Naive thymus-derived CD4-positive, alpha-beta T cell (primary cell): ENCODE results near the gene TNIK. TPM values are rescaled to one million over a fixed set of nuclear protein-coding genes. Genes with fewer than 3 reads are reported as not detected.

Experiments used
- ATAC-seq: fragments of 150-1000 bp; cut with Tn5 transposase; 2 replicates; pipeline ENCODE4 v1.10.0; 2021; ENCODE audit warnings: mild to moderate bottlenecking, moderate library complexity
- CTCF ChIA-PET: fragments of 350-600 bp; sonication (Branson Sonifier 250); formaldehyde crosslinking; loops from one replicate; lab custom pipeline; 2021; ENCODE audit warnings: antibody characterized with exemption; lab: Charles Lee
- POLR2A ChIA-PET: fragments of 350-600 bp; sonication (Branson Sonifier 250); formaldehyde crosslinking; loops from one replicate; lab custom pipeline; 2021; ENCODE audit warnings: antibody characterized with exemption, inconsistent platforms; lab: Charles Lee
- DNase-seq, 9 donors: peaks; one replicate each; pipeline versions ENCODE4 v3.0.0 to v3.0.0-alpha.2; 2020 to 2022; ENCODE audit warnings: mixed read lengths in 1 of 9
- H3K27ac ChIP-seq: one replicate; pipeline ENCODE4 v1.7.0; 2013; ENCODE audit warnings: mild to moderate bottlenecking, low read depth, low read length, moderate library complexity
- H3K27me3 ChIP-seq, 2 donors: one replicate each; pipeline ENCODE4 v1.7.0; 2013; ENCODE audit warnings: low read length in 2 of 2, mild to moderate bottlenecking in 2 of 2, moderate library complexity in 2 of 2; ENCODE audit not compliant: control insufficient read depth in 2 of 2, insufficient read depth in 2 of 2
- H3K36me3 ChIP-seq, 3 experiments: 1 replicate in 2 of 3; 2 replicates in 1 of 3; pipeline ENCODE4 v1.7.0; 2013; ENCODE audit warnings: low read length in 3 of 3, mild to moderate bottlenecking in 3 of 3, moderate library complexity in 1 of 3; ENCODE audit not compliant: insufficient read depth in 3 of 3, control insufficient read depth in 2 of 3
- H3K4me1 ChIP-seq, 2 donors: one replicate each; pipeline ENCODE4 v1.7.0; 2013; ENCODE audit warnings: low read length in 2 of 2, mild to moderate bottlenecking in 2 of 2, moderate library complexity in 1 of 2; ENCODE audit not compliant: control insufficient read depth in 2 of 2, insufficient read depth in 2 of 2
- H3K4me3 ChIP-seq: 2 replicates; pipeline ENCODE4 v1.7.0; 2013; ENCODE audit warnings: mild to moderate bottlenecking, low read length
- H3K9me3 ChIP-seq, 3 experiments: 1 replicate in 2 of 3; 2 replicates in 1 of 3; pipeline ENCODE4 v1.7.0; 2013; ENCODE audit warnings: low read length in 3 of 3; ENCODE audit not compliant: control insufficient read depth in 2 of 3
- H3K27ac Mint-ChIP-seq, 9 donors: one replicate each; pipeline ENCODE4 v1.8.0; 2020 to 2022; ENCODE audit warnings: mixed read lengths in 9 of 9, mild to moderate bottlenecking in 8 of 9, moderate library complexity in 5 of 9, inconsistent platforms in 2 of 9
- H3K27me3 Mint-ChIP-seq, 5 donors: one replicate each; pipeline ENCODE4 v1.8.0; 2021 to 2022; ENCODE audit warnings: mixed read lengths in 5 of 5, mild to moderate bottlenecking in 1 of 5
- H3K36me3 Mint-ChIP-seq, 5 donors: one replicate each; pipeline ENCODE4 v1.8.0; 2020 to 2022; ENCODE audit warnings: mixed read lengths in 5 of 5, mild to moderate bottlenecking in 3 of 5, inconsistent platforms in 1 of 5
- H3K4me1 Mint-ChIP-seq, 7 donors: one replicate each; pipeline ENCODE4 v1.8.0; 2020 to 2022; ENCODE audit warnings: mixed read lengths in 7 of 7, mild to moderate bottlenecking in 3 of 7, inconsistent platforms in 1 of 7
- H3K4me3 Mint-ChIP-seq, 10 donors: one replicate each; pipeline ENCODE4 v1.8.0; 2020 to 2022; ENCODE audit warnings: mild to moderate bottlenecking in 10 of 10, mixed read lengths in 10 of 10, moderate library complexity in 6 of 10, inconsistent platforms in 2 of 10
- H3K9me3 Mint-ChIP-seq, 11 donors: one replicate each; pipeline ENCODE4 v1.8.0; 2020 to 2022; ENCODE audit warnings: mixed read lengths in 11 of 11, mild to moderate bottlenecking in 4 of 11, inconsistent platforms in 1 of 11, moderate library complexity in 1 of 11
- intact Hi-C, 2 donors: fragments of 100-400 bp; cut with micrococcal nuclease; formaldehyde crosslinking; loops; one replicate each; pipeline ENCODE4 v1.15.1; 2023
- polyA plus RNA-seq, 2 donors: library from polyadenylated mRNA; unstranded; fragments of 300-500 nt; fragmentation: Illumina TruSeq; gene quantifications; one replicate each; pipeline ENCODE4 v1.2.3, GENCODE V29; 2021
- total RNA-seq, 6 experiments: library from RNA in 5 of 6; stranded (reverse) in 5 of 6; gene quantifications; 1 replicate in 5 of 6; 2 replicates in 1 of 6; pipeline ENCODE4 v1.2.3 and lab custom pipeline; 2021 to 2026

Gene TNIK
- total and polyA plus RNA-seq, 7 experiments from 2014 or later: 20.2 to 74.9 (median 66.3) TPM

- ATAC-seq (no peak), DNase-seq (no peak)
- H3K9me3 ChIP-seq: no peaks in the 10 kb centered on the region
- Mint-ChIP-seq H3K36me3 (peaks cover 0 to 8% (median 6%) of the 10 kb centered on the region in 5 donors), H3K4me1 (no peaks in the 10 kb centered on the region), H3K27me3 (no peaks in the 10 kb centered on the region), H3K4me3 (no peak overlapping the region), H3K27ac (no peak overlapping the region), H3K9me3 (peaks cover 0 to 5% (median 2%) of the 10 kb centered on the region in 11 donors)
- ChIA-PET CTCF (no interaction called here), POLR2A (no interaction called here)
- intact Hi-C loops: no loop called here
- no peaks in the 10 kb centered on the region for H3K27me3 ChIP-seq
- H3K36me3 ChIP-seq: no peaks in the 10 kb centered on the region
- no peak overlapping the region for H3K4me3 ChIP-seq
- H3K27ac ChIP-seq: no peak overlapping the region
- no peaks in the 10 kb centered on the region for H3K4me1 ChIP-seq
Observed at GRCh38 chr3:171057072-171057471, 403.1 kb downstream of the TNIK start.

DNA sequence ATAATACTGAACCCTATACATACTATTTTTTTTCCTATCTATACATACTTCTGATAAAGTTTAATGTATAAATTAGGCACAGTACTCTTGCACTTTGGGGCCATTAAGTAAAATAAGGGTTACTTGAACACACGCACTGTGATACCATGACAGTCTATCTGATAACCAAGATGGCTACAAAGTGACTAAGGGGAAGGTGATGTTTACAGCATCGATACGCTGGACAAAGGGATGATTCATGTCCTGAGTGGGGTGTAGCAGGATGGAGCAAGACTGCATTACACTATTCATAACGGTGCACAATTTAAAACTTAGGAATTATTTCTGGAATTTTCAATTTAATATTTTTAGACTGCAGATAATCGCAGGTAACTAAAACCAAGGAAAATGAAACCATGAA lies 403.7 kb downstream of the TNIK start:
- Mint-ChIP-seq H3K36me3 (peaks cover 0 to 4% (median 3%) of the 10 kb centered on the region in 5 donors), H3K27ac (no peak overlapping the region), H3K27me3 (no peaks in the 10 kb centered on the region), H3K4me1 (no peaks in the 10 kb centered on the region), H3K9me3 (peaks cover 0 to 8% (median 2%) of the 10 kb centered on the region in 11 donors), H3K4me3 (no peak overlapping the region)
- H3K36me3 ChIP-seq: no peaks in the 10 kb centered on the region
- CTCF ChIA-PET: no interaction called here
- ATAC-seq (peak; percentile 14), DNase-seq (no peak)
- no peaks in the 10 kb centered on the region for H3K9me3 ChIP-seq
- intact Hi-C loops: no loop called here
- no peaks in the 10 kb centered on the region for H3K4me1 ChIP-seq
- H3K4me3 ChIP-seq: no peak overlapping the region
- POLR2A ChIA-PET: no interaction called here
- no peaks in the 10 kb centered on the region for H3K27me3 ChIP-seq
- H3K27ac ChIP-seq: no peak overlapping the region

DNA sequence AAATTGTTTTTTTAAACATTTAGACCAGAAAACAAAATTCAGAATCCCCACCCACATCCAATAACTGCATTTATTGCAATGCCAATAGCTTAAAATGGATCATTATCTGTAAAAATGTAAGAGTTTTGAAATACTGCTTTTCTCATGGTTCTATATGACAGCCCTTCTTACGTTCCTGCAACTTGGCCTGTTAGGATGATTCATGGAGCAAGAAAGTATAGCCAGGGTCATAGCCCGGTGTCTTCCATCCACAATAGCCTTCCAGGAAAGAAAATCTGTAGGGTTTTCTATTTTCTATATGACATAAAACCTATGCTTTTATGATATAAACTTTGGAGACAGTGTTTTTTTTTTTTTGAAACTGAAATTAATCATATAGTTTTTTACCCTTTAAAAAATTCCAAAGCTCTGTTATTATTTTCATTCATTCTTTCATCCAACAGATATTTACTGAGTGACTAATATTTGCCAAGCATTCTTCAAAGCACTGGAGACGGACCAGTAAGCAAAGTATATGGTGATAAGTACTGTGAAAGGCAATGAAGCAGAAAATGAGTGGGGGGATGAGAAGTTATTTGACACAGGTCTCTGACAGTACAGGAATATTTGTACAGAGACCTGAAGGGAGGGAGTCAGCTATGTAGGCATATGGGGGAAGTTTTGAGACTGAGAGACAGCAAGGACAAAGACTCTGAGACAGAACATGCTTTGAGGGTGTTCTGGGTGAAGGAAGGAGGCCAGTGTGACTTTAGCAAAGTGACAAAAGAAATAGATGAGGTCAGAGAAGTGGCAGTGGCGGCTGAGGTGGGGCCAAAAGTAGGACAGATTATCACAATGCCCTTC lies 404.6 kb downstream of the TNIK start:
- Mint-ChIP-seq H3K9me3 (peaks cover 0 to 8% (median 2%) of the 10 kb centered on the region in 11 donors), H3K36me3 (peaks cover 0 to 4% (median 3%) of the 10 kb centered on the region in 5 donors), H3K27me3 (no peaks in the 10 kb centered on the region), H3K27ac (no peak overlapping the region), H3K4me1 (no peaks in the 10 kb centered on the region), H3K4me3 (no peak overlapping the region)
- no peak overlapping the region for H3K4me3 ChIP-seq
- DNase-seq: no peak
- no peak overlapping the region for H3K27ac ChIP-seq
- intact Hi-C loops: no loop called here
- no peaks in the 10 kb centered on the region for H3K27me3 ChIP-seq
- ChIA-PET CTCF (interaction anchor here (0.6 kb wide), 1 partner anchor 134 kb away, joined by 3 read pairs; no protein-coding TSS in a partner anchor), POLR2A (no interaction called here)
- no peaks in the 10 kb centered on the region for H3K4me1 ChIP-seq
- ATAC-seq: no peak
- H3K36me3 ChIP-seq: no peaks in the 10 kb centered on the region
- H3K9me3 ChIP-seq: no peaks in the 10 kb centered on the region

GRCh38 chr3:171054921-171055320 lies 405.3 kb downstream of the TNIK start:
- peaks cover 0 to 4% (median 3%) of the 10 kb centered on the region in 5 donors for H3K36me3 Mint-ChIP-seq

DNA sequence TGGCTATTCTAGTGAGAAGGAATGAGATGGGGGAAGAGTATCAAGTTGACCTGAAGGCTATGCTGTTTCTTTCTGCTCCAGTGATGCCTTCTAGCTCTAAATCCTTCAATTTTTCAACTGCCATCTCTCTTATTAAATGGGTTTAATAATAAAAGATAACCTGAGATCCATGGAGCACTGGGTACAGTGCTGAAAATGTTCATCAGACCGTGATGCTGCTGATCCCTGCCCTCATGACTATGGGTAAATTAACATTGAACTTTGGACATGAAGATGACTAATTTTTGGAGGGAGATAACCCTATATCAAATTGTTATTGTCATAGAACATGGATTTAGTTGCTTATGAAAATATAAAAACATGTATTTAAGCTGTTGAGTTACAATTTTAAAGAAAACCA lies 406.0 kb downstream of the TNIK start:
- CTCF ChIA-PET: interaction anchor here (1.0 kb wide), 1 partner anchor 513 kb away, joined by 4 read pairs; no protein-coding TSS in a partner anchor
- Histone ChIP-seq H3K4me3 (no peak overlapping the region), H3K36me3 (no peaks in the 10 kb centered on the region), H3K9me3 (no peaks in the 10 kb centered on the region), H3K27ac (no peak overlapping the region), H3K27me3 (no peaks in the 10 kb centered on the region), H3K4me1 (no peaks in the 10 kb centered on the region)
- no peak for DNase-seq
- Mint-ChIP-seq H3K9me3 (peaks cover 0 to 8% (median 2%) of the 10 kb centered on the region in 11 donors), H3K4me3 (no peak overlapping the region), H3K27ac (peak overlapping the region in 1 of 9 donors; percentile 10), H3K27me3 (peaks cover 0 to 6% (median 3%) of the 10 kb centered on the region in 5 donors), H3K36me3 (no peaks in the 10 kb centered on the region), H3K4me1 (no peaks in the 10 kb centered on the region)
- intact Hi-C loops: no loop called here
- POLR2A ChIA-PET: interaction anchor here (0.6 kb wide), 1 partner anchor 199 kb away, joined by 8 read pairs; no protein-coding TSS in a partner anchor
- no peak for ATAC-seq

More at GRCh38 chr3:171054921-171055320, 405.3 kb downstream of the TNIK start:
- Mint-ChIP-seq H3K9me3 (peaks cover 0 to 8% (median 2%) of the 10 kb centered on the region in 11 donors), H3K4me1 (no peaks in the 10 kb centered on the region), H3K27ac (no peak overlapping the region), H3K4me3 (no peak overlapping the region), H3K27me3 (peaks cover 0 to under 1% (median 0%) of the 10 kb centered on the region in 5 donors)
- CTCF ChIA-PET: no interaction called here
- no peaks in the 10 kb centered on the region for H3K27me3 ChIP-seq
- no peaks in the 10 kb centered on the region for H3K36me3 ChIP-seq
- no peak overlapping the region for H3K27ac ChIP-seq
- no peaks in the 10 kb centered on the region for H3K9me3 ChIP-seq
- no peaks in the 10 kb centered on the region for H3K4me1 ChIP-seq
- DNase-seq (no peak), ATAC-seq (no peak)
- POLR2A ChIA-PET: no interaction called here
- H3K4me3 ChIP-seq: no peak overlapping the region
- intact Hi-C loops: no loop called here

- Histone ChIP-seq H3K27me3 (no peaks in the 10 kb centered on the region), H3K36me3 (no peaks in the 10 kb centered on the region), H3K4me3 (no peak overlapping the region), H3K4me1 (no peaks in the 10 kb centered on the region), H3K27ac (no peak overlapping the region), H3K9me3 (no peaks in the 10 kb centered on the region)
- DNase-seq (peak in 6 of 9 donors; percentile 8 to 36 (median 14)), ATAC-seq (peak; percentile 67)
- intact Hi-C loops: loop anchor here (1.0 kb wide), 3 partner anchors 516 to 1291 kb away; no protein-coding TSS in a partner anchor
- Mint-ChIP-seq H3K9me3 (peaks cover 0 to 8% (median 2%) of the 10 kb centered on the region in 11 donors), H3K27me3 (peaks cover 9 to 27% (median 13%) of the 10 kb centered on the region in 5 donors), H3K36me3 (no peaks in the 10 kb centered on the region), H3K4me1 (no peaks in the 10 kb centered on the region), H3K4me3 (no peak overlapping the region), H3K27ac (no peak overlapping the region)
- POLR2A ChIA-PET: interaction anchor here (0.6 kb wide), 1 partner anchor 722 kb away, joined by 3 read pairs; no protein-coding TSS in a partner anchor
- CTCF ChIA-PET: interaction anchor here (0.9 to 2.8 kb wide), 4 partner anchors 13 to 722 kb away, joined by 3 to 15 read pairs (median 3); no protein-coding TSS in a partner anchor
Observed at GRCh38 chr3:171049861-171050444, 410.3 kb downstream of the TNIK start.
